ENCODE measurements around the gene ABCA10. TPM values are rescaled to one million over a fixed set of nuclear protein-coding genes. Genes with fewer than 3 reads are reported as not detected.

The ABCA10 gene
- total and polyA plus RNA-seq, 2 of the 13 experiments (the other 11 are each of a cell fraction or from before 2014, with no cell fraction given): 0.02 to 0.08 TPM

- intact Hi-C loops (cut with micrococcal nuclease; ENCODE audit: unreplicated experiment): no loop called here
- no peaks in the 10 kb centered on the region for H4K20me1 ChIP-seq (ENCODE audit: insufficient read depth, low read length)
- H2AFZ ChIP-seq (ENCODE audit: low read length): no peak overlapping the region
- DNase-seq (ENCODE audit: low spot score) (no peak), FAIRE-seq (no peak), ATAC-seq (no peak)
- BruUV-seq (replicated peaks): no TSS peak
- no peak overlapping the region for H3K27ac ChIP-seq (ENCODE audit: extremely low read length, insufficient read depth, low read length)
- H3K4me3 ChIP-seq (replicated peaks in 1 of 3; ENCODE audit: insufficient read depth in 1 of 3, low read depth in 2 of 3, low read length in 3 of 3): no peak overlapping the region
- no peak overlapping the region for H3K4me2 ChIP-seq (ENCODE audit: low read depth, low read length)
- H3K36me3 ChIP-seq (replicated peaks in 1 of 2; ENCODE audit: control insufficient read depth in 1 of 2, insufficient read depth in 2 of 2, low read length in 2 of 2): no peaks in the 10 kb centered on the region
- H3K4me1 ChIP-seq (ENCODE audit: insufficient read depth, low read length): peaks cover 10% of the 10 kb centered on the region
- POLR2A ChIA-PET: no interaction called here
- H3K9ac ChIP-seq (ENCODE audit: insufficient read depth, low read depth, low read length): no peak overlapping the region
- H3K9me3 ChIP-seq (ENCODE audit: low read length): no peaks in the 10 kb centered on the region
- 48% methylated on average over 10 of the region's 10 CpGs for WGBS (ENCODE audit: low lambda C conversion rate)
- no peaks in the 10 kb centered on the region for H3K79me2 ChIP-seq (ENCODE audit: insufficient read depth, low read length)
- CTCF ChIA-PET (ENCODE audit: low intra/inter-chr PET ratio, low total read pairs): no interaction called here
- in situ Hi-C loops (cut with HindIII; ENCODE audit: extremely low pct_ligation_motif_present, low pct_unique_long_range_greater_than_20kb): no loop called here
- no peaks in the 10 kb centered on the region for H3K27me3 ChIP-seq (ENCODE audit: control insufficient read depth in 1 of 2, insufficient read depth in 2 of 2, low read length in 2 of 2)
- TF ChIP-seq SIN3A (IDR thresholded peaks at IDR 0.05; ENCODE audit: borderline replicate concordance, low read depth, low read length) (no peak), ZMAT3 (CRISPR knock-in tag; conservative IDR thresholded peaks at IDR 0.05) (no peak), ZFYVE20 (CRISPR knock-in tag; IDR thresholded peaks at IDR 0.05; ENCODE audit: borderline replicate concordance, low read depth) (no peak), ATF6 (CRISPR knock-in tag; conservative IDR thresholded peaks at IDR 0.05) (no peak), ZFP36 (IDR thresholded peaks at IDR 0.05; ENCODE audit: borderline replicate concordance, low read depth, low read length, partially characterized antibody) (no peak), TEF (CRISPR knock-in tag; IDR thresholded peaks at IDR 0.05) (no peak), ZSCAN22 (CRISPR knock-in tag; IDR thresholded peaks at IDR 0.05) (no peak), RFXAP (CRISPR knock-in tag; IDR thresholded peaks at IDR 0.05; ENCODE audit: borderline replicate concordance) (no peak), ZBTB46 (CRISPR knock-in tag; IDR thresholded peaks at IDR 0.05; ENCODE audit: borderline replicate concordance) (no peak), HNRNPL (IDR thresholded peaks at IDR 0.05; ENCODE audit: low read depth, low read length) (no peak), KMT2A (CRISPR knock-in tag; IDR thresholded peaks at IDR 0.05) (no peak), TEAD3 (CRISPR knock-in tag; optimal IDR thresholded peaks at IDR 0.05; ENCODE audit: borderline replicate concordance) (no peak), JUNB (CRISPR knock-in tag; IDR thresholded peaks at IDR 0.05; ENCODE audit: borderline replicate concordance) (no peak), MTA3 (CRISPR knock-in tag; IDR thresholded peaks at IDR 0.05) (no peak), AGO1 (IDR thresholded peaks at IDR 0.05; ENCODE audit: low read depth, low read length, poor library complexity, severe bottlenecking) (no peak), ZNF777 (CRISPR knock-in tag; IDR thresholded peaks at IDR 0.05) (no peak), CTCF (CRISPR knock-in tag; IDR thresholded peaks at IDR 0.05) (no peak), ZNF225 (CRISPR knock-in tag; IDR thresholded peaks at IDR 0.05) (no peak), HMG20A (CRISPR knock-in tag; IDR thresholded peaks at IDR 0.05; ENCODE audit: borderline replicate concordance) (no peak)
These were observed 122.5 kb downstream of the ABCA10 start for GRCh38 chr17:69105907-69106730.
